HEK293T (cell line): ENCODE data around the gene AP2B1.

ENCODE experiments used
- ARNT ChIP-seq: fragments of 450-650 bp; IDR thresholded peaks from 2 replicates; pipeline ENCODE4 v1.6.1; 2017; ENCODE audit warnings: mild to moderate bottlenecking
- SP1 ChIP-seq: fragments of 450-650 bp; IDR thresholded peaks from 2 replicates; pipeline ENCODE4 v1.6.1; 2017
- SUZ12 ChIP-seq: fragments of 450-650 bp; IDR thresholded peaks from 2 replicates; pipeline ENCODE4 v1.6.1; 2016; ENCODE audit warnings: mild to moderate bottlenecking

DNA sequence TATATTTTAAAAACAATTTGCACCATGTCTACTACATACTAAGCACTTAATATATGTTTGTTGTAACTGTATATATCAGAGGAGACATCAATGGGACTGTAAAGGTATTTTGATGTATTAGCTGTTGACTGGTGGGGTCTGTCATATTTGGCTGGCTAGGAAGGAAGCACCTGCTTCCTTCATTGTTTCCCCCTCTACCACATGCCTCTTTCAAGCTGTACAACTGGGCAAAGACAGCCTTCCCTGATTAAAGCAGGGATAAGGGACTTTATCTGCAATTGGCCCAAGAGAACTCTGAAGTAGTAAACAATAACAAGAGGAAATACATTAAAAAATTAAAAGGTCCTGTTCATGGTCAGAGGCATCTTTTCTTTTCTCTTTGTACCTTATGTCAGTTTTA, 44.1 kb upstream of the AP2B1 start:
- TF ChIP-seq SP1 = no peak
- TF ChIP-seq SUZ12 = no peak
- TF ChIP-seq ARNT = no peak
